Spinal cord (tissue), 10 donors: ENCODE measurements around the gene CRADD. TPM values are rescaled to one million over a fixed set of nuclear protein-coding genes. Genes with fewer than 3 reads are reported as not detected.
"Not testable (repeated sequence)": the region's sequence is repeated elsewhere in the genome, so short reads cannot be mapped to it uniquely, and the experiment has no call there.

Experiments used
- DNase-seq, 6 donors: peaks; one replicate each; pipeline versions ENCODE4 v3.0.0 to v3.0.0-alpha.2; 2013 to 2015; ENCODE audit warnings: low spot score in 6 of 6, low read depth in 4 of 6
- H3K27ac ChIP-seq: one replicate; pipeline ENCODE4 v1.5.1; 2013; ENCODE audit warnings: low read depth, low read length, control low read depth
- H3K27me3 ChIP-seq: one replicate; pipeline ENCODE4 v1.6.1; 2013; ENCODE audit warnings: low read length; ENCODE audit not compliant: control insufficient read depth, insufficient read depth
- H3K36me3 ChIP-seq: one replicate; pipeline ENCODE4 v1.6.1; 2013; ENCODE audit warnings: low read length; ENCODE audit not compliant: control insufficient read depth, insufficient read depth
- H3K4me1 ChIP-seq: one replicate; pipeline ENCODE4 v1.6.1; 2013; ENCODE audit warnings: low read length; ENCODE audit not compliant: control insufficient read depth, insufficient read depth
- H3K4me3 ChIP-seq: one replicate; pipeline ENCODE4 v1.5.1; 2013; ENCODE audit warnings: low read depth, low read length, control low read depth
- H3K9me3 ChIP-seq: one replicate; pipeline ENCODE4 v1.6.1; 2013; ENCODE audit warnings: low read length; ENCODE audit not compliant: control insufficient read depth, insufficient read depth
- WGBS: methylation state at CpG from one replicate; pipeline ENCODE4 v1.1.5; 2013; ENCODE audit warnings: missing lambda C conversion rate; ENCODE audit not compliant: insufficient coverage; 5-methylcytosine and 5-hydroxymethylcytosine counted together
- long read RNA-seq, 4 donors: transcript quantifications; one replicate each; lab custom pipeline, GENCODE V29; 2026
- polyA plus RNA-seq, 2 donors: library from polyadenylated mRNA; unstranded; fragments of 120-200 nt; gene quantifications; one replicate each; pipeline ENCODE4 v1.2.1, GENCODE V29; 2013; ENCODE audit not compliant: insufficient read length in 2 of 2
- total RNA-seq, 2 donors: library from RNA; depleted of rRNA in 1 of 2; stranded (reverse); fragments of 120-200 nt in 1 of 2; fragments of >200 nt in 1 of 2; gene quantifications; one replicate each; pipeline versions ENCODE4 v1.2.3 to v1.2.4, GENCODE V29; 2013 to 2014
- donor health status: healthy.

The CRADD gene
- total RNA-seq (10 to 100 TPM; 17.4 to 19.9 TPM), polyA plus RNA-seq (10 to 100 TPM; 11.2 to 12.9 TPM)
- long read RNA-seq, donor 1, transcript CRADD-201 (3 exons, 1,169 nt) = major isoform, 7 of 7 reads
- long read RNA-seq, donor 1, partial matches to known transcripts = 0 of 7 reads
- long read RNA-seq, donor 1, other reads (novel, unspliced or antisense) = 0 of 7 reads
- long read RNA-seq, donor 2, partial matches to known transcripts = 0 of 4 reads
- long read RNA-seq, donor 2, other reads (novel, unspliced or antisense) = 0 of 4 reads
- long read RNA-seq, donor 3, partial matches to known transcripts = 0 of 2 reads
- long read RNA-seq, donor 3, other reads (novel, unspliced or antisense) = 0 of 2 reads
- long read RNA-seq, donor 4, transcript CRADD-201 (3 exons, 1,169 nt) = major isoform, 10 of 10 reads
- long read RNA-seq, donor 4, partial matches to known transcripts = 0 of 10 reads
- long read RNA-seq, donor 4, other reads (novel, unspliced or antisense) = 0 of 10 reads

GRCh38 chr12:93677195-93678064, at the start of gene CRADD:
Gene CRADD (plus strand): TSS chr12:93677375.
- Histone ChIP-seq H3K9me3 (no peaks in the 10 kb centered on the region), H3K4me1 (peaks cover 4% of the 10 kb centered on the region), H3K27ac (peak within 1 kb of the TSS; percentile 100), H3K27me3 (no peaks in the 10 kb centered on the region), H3K4me3 (peak within 1 kb of the TSS; percentile 96), H3K36me3 (peaks cover 3% of the 10 kb centered on the region)
- WGBS = under 1% methylated on average over 33 of the region's 41 CpGs
- DNase-seq = peak; percentile 94 to 100 (median 98)

- Histone ChIP-seq H3K9me3 (no peaks in the 10 kb centered on the region), H3K27ac (no peak overlapping the region), H3K4me3 (no peak overlapping the region), H3K4me1 (no peaks in the 10 kb centered on the region), H3K27me3 (no peaks in the 10 kb centered on the region), H3K36me3 (no peaks in the 10 kb centered on the region)
- no peak for DNase-seq
- WGBS = 100% methylated on average over 1 of the region's 1 CpG
Measured at GRCh38 chr12:93632383-93632782, 44.8 kb upstream of the CRADD start.

- DNase-seq = no peak
- Histone ChIP-seq H3K9me3 (no peaks in the 10 kb centered on the region), H3K27me3 (no peaks in the 10 kb centered on the region), H3K4me3 (no peak overlapping the region), H3K36me3 (no peaks in the 10 kb centered on the region), H3K4me1 (no peaks in the 10 kb centered on the region), H3K27ac (no peak overlapping the region)
- WGBS = no CpG with 5 or more reads among the region's 3 CpGs
Measured at GRCh38 chr12:93634416-93634815, 42.8 kb upstream of the CRADD start.

GRCh38 chr12:93636708-93637107, 40.5 kb upstream of the CRADD start:
- Histone ChIP-seq H3K4me3 (no peak overlapping the region), H3K4me1 (no peaks in the 10 kb centered on the region), H3K9me3 (no peaks in the 10 kb centered on the region), H3K27ac (no peak overlapping the region), H3K36me3 (no peaks in the 10 kb centered on the region), H3K27me3 (no peaks in the 10 kb centered on the region)
- WGBS = no CpG with 5 or more reads among the region's 2 CpGs
- no peak for DNase-seq

GRCh38 chr12:93638095-93638494, 39.1 kb upstream of the CRADD start:
- Histone ChIP-seq H3K27me3 (no peaks in the 10 kb centered on the region), H3K36me3 (no peaks in the 10 kb centered on the region), H3K27ac (no peak overlapping the region), H3K4me3 (no peak overlapping the region), H3K9me3 (no peaks in the 10 kb centered on the region), H3K4me1 (no peaks in the 10 kb centered on the region)
- DNase-seq = peak in 2 of 6 donors; percentile 8 to 20
- WGBS = no CpG with 5 or more reads among the region's 2 CpGs

GRCh38 chr12:93638954-93639353, 38.2 kb upstream of the CRADD start:
- Histone ChIP-seq H3K36me3 (no peaks in the 10 kb centered on the region), H3K4me3 (no peak overlapping the region), H3K4me1 (no peaks in the 10 kb centered on the region), H3K9me3 (no peaks in the 10 kb centered on the region), H3K27ac (no peak overlapping the region), H3K27me3 (no peaks in the 10 kb centered on the region)
- peak in 2 of 6 donors; percentile 39 to 71 for DNase-seq
- WGBS = no CpG with 5 or more reads among the region's 6 CpGs

GRCh38 chr12:93639406-93639805, 37.8 kb upstream of the CRADD start:
- H3K4me3 ChIP-seq = no peak overlapping the region
- no peak overlapping the region for H3K27ac ChIP-seq
- no CpG with 5 or more reads among the region's 2 CpGs for WGBS
- H3K36me3 ChIP-seq = no peaks in the 10 kb centered on the region
- DNase-seq = peak in 2 of 6 donors; percentile 13 to 28
- no peaks in the 10 kb centered on the region for H3K9me3 ChIP-seq
- H3K4me1 ChIP-seq = no peaks in the 10 kb centered on the region
- H3K27me3 ChIP-seq = no peaks in the 10 kb centered on the region

- H3K27ac ChIP-seq, H3K4me3 ChIP-seq, DNase-seq, H3K27me3 ChIP-seq, H3K9me3 ChIP-seq, H3K36me3 ChIP-seq, H3K4me1 ChIP-seq: not testable (repeated sequence)
- no CpG with 5 or more reads among the region's 26 CpGs for WGBS
Measured at GRCh38 chr12:93641380-93641779, 35.8 kb upstream of the CRADD start.

- Histone ChIP-seq H3K27ac (no peak overlapping the region), H3K27me3 (no peaks in the 10 kb centered on the region), H3K36me3 (no peaks in the 10 kb centered on the region), H3K4me3 (no peak overlapping the region), H3K9me3 (no peaks in the 10 kb centered on the region), H3K4me1 (no peaks in the 10 kb centered on the region)
- WGBS = no CpG with 5 or more reads among the region's 1 CpG
- peak in 1 of 6 donors; percentile 16 for DNase-seq
Measured at GRCh38 chr12:93642751-93643150, 34.4 kb upstream of the CRADD start.
